Natural killer cell treated with Interleukin-12 subunit alpha and Interleukin-12 subunit beta and Interleukin-15 and Interleukin-18, amount 100 ng/mL, for 72 hours (primary cell): Measurements from ENCODE around the gene NCOR1. TPM values are rescaled to one million over a fixed set of nuclear protein-coding genes. Genes with fewer than 3 reads are reported as not detected.
"Not testable (repeated sequence)": the region's sequence is repeated elsewhere in the genome, so short reads cannot be mapped to it uniquely, and the experiment has no call there.

Experiments used
- ATAC-seq, 2 donors: fragments of 150-1000 bp; cut with Tn5 transposase in 1 of 2; sonication (Bioruptor Pico), chemical (Tn5 transposase) in 1 of 2; 2 replicates each; pipeline ENCODE4 v1.10.0; 2021
- DNase-seq: peaks from one replicate; pipeline ENCODE4 v3.0.0; 2022; ENCODE audit warnings: low spot score
- H3K27ac Mint-ChIP-seq, 2 donors: 1 replicate in 1 of 2; 2 replicates in 1 of 2; pipeline ENCODE4 v1.8.0; 2022; ENCODE audit warnings: mixed read lengths in 2 of 2, mild to moderate bottlenecking in 1 of 2, moderate library complexity in 1 of 2
- H3K27me3 Mint-ChIP-seq, 2 donors: 1 replicate in 1 of 2; 2 replicates in 1 of 2; pipeline ENCODE4 v1.8.0; 2022; ENCODE audit warnings: mixed read lengths in 2 of 2
- H3K36me3 Mint-ChIP-seq: one replicate; pipeline ENCODE4 v1.8.0; 2022; ENCODE audit warnings: mixed read lengths
- H3K4me1 Mint-ChIP-seq, 2 donors: 1 replicate in 1 of 2; 2 replicates in 1 of 2; pipeline ENCODE4 v1.8.0; 2022; ENCODE audit warnings: low read depth in 2 of 2, mixed read lengths in 2 of 2, mild to moderate bottlenecking in 1 of 2
- H3K4me3 Mint-ChIP-seq: one replicate; pipeline ENCODE4 v1.8.0; 2022; ENCODE audit warnings: mixed read lengths
- H3K9me3 Mint-ChIP-seq: 2 replicates; pipeline ENCODE4 v1.8.0; 2022; ENCODE audit warnings: mixed read lengths
- total RNA-seq, 2 donors: library from RNA; stranded (reverse); gene quantifications; one replicate each; pipeline ENCODE4 v1.2.3, GENCODE V29; 2022

Gene NCOR1
- total RNA-seq, 2 donors from 2014 or later = 146 to 193 TPM

DNA sequence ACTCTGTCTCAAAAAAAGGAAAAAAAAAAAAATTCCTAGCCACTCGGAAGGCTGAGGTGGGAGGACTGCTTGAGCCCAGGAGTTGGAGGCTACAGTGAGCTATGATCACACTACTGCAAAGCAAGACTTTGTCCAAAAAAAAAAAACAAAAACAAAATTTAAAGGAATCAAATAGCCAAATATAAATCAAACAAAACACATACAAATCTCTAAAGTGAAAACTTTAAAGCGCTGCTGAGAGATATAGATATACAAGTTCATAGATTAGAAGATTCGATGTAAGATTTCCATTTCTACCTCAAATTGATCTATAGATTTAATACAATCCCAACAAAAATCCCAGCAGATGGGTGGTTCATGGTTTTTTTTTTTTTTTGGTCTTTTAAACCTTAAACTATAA is 132.1 kb downstream of the NCOR1 start:
- no peak overlapping the region for H3K27ac Mint-ChIP-seq
- DNase-seq = no peak
- peaks cover 26% of the 10 kb centered on the region for H3K36me3 Mint-ChIP-seq
- H3K4me3 Mint-ChIP-seq = no peak overlapping the region
- no peaks in the 10 kb centered on the region for H3K9me3 Mint-ChIP-seq
- ATAC-seq = no peak
- peaks cover 8 to 16% of the 10 kb centered on the region in 2 donors for H3K4me1 Mint-ChIP-seq
- H3K27me3 Mint-ChIP-seq = no peaks in the 10 kb centered on the region

DNA sequence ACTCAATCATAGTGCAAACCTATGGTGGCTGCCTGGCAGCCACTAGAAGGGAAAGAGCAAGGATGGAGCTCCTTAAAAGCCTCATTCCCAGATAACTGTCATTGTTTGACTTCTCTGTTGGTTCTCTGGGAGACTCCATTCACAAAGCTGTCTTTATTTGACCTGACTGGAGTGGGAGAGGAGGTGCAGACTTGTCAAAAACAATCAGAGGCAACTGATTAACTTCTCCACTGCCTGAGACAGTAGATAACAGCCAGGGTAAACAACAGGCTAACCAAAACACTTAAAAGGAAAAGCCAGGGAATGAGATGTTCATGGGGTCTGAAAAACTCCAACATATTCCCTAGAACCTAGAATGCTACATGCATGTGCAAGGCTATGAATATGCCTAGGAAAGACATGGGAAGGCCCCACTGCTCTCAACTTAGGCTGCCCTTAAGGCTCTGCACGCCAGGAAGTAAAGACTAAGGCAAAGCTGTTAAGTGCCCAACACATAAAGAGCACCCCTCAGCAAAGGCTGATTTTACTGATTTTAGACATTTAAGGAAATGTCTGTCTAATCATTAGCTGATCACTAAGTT is 133.7 kb downstream of the NCOR1 start:
- DNase-seq (no peak), ATAC-seq (no peak)
- Mint-ChIP-seq H3K4me3 (no peak overlapping the region), H3K27me3 (no peaks in the 10 kb centered on the region), H3K36me3 (peaks cover 22% of the 10 kb centered on the region), H3K9me3 (no peaks in the 10 kb centered on the region), H3K4me1 (peaks cover 2 to 11% of the 10 kb centered on the region in 2 donors), H3K27ac (no peak overlapping the region)

DNA sequence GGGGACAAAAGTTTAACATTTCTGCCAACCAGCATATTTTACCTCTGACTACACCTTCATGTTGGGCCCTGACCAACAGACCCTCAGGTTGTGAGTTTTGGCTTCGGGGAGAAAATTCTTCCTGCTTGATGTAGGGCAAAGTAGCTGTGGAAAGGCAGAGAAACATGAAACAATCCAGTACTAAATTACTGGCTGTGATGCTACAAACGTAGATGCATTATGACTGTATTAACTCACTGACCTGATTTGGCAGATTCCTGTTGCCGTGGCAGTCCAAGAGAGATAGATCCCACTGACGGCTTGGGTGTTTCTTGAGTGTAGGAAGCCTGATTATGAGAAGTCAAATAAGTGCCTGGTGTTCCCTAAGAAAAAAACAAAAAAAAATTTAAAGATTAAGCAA is 135.0 kb downstream of the NCOR1 start:
- Mint-ChIP-seq H3K9me3 (no peaks in the 10 kb centered on the region), H3K27me3 (no peaks in the 10 kb centered on the region), H3K4me1 (peaks cover 0 to 7% of the 10 kb centered on the region in 2 donors)

DNA sequence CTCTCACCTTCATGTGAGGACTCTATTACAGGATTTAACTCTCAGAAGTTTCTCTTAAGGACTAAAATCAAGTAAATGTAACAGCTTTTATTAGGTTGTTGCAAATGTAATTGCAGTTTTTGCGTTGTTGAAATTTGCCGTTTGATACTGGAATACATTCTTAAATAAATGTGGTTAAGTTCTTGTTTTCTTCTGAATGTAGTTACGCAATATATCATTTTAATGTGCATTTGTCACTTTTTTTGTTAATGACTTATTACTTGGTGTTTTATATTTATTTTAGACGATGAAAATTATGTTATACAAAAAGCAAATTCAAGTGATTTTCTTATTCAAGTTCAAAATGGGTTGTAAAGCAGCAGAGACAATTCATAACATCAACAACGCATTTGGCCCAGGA is 139.4 kb downstream of the NCOR1 start:
- DNase-seq (no peak), ATAC-seq (no peak)
- H3K4me1 Mint-ChIP-seq = peaks cover 0 to 7% of the 10 kb centered on the region in 2 donors
- H3K36me3 Mint-ChIP-seq = peaks cover 28% of the 10 kb centered on the region
- H3K27me3 Mint-ChIP-seq = no peaks in the 10 kb centered on the region
- H3K27ac Mint-ChIP-seq = no peak overlapping the region
- no peaks in the 10 kb centered on the region for H3K9me3 Mint-ChIP-seq
- H3K4me3 Mint-ChIP-seq = no peak overlapping the region

More for the DNA sequence above, 135.0 kb downstream of the NCOR1 start:
- ATAC-seq (no peak), DNase-seq (no peak)
- Mint-ChIP-seq H3K36me3 (peaks cover 20% of the 10 kb centered on the region), H3K4me3 (no peak overlapping the region), H3K27ac (no peak overlapping the region)

DNA sequence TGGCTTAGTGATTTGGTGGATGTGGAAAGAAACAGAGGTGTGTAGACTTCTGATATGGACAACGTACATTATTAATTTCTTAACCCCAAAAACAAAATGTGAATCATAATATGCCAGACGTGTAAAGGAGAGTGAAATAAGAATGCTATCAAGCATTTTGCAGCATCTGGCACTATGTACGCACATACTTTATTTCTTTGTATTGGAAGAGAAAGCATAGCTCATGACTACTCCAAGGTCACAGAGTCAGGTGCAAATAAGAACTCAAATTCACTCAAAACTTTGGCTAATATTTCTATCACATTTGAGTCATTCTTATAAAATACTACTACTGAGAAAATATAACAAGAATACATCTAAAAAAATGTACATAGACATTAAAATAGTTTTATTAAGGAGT is 140.9 kb downstream of the NCOR1 start:
- peaks cover 0 to 7% of the 10 kb centered on the region in 2 donors for H3K4me1 Mint-ChIP-seq
- no peak overlapping the region for H3K4me3 Mint-ChIP-seq
- H3K27ac Mint-ChIP-seq = no peak overlapping the region
- DNase-seq (no peak), ATAC-seq (no peak)
- no peaks in the 10 kb centered on the region for H3K27me3 Mint-ChIP-seq
- peaks cover 32% of the 10 kb centered on the region for H3K36me3 Mint-ChIP-seq
- no peaks in the 10 kb centered on the region for H3K9me3 Mint-ChIP-seq

DNA sequence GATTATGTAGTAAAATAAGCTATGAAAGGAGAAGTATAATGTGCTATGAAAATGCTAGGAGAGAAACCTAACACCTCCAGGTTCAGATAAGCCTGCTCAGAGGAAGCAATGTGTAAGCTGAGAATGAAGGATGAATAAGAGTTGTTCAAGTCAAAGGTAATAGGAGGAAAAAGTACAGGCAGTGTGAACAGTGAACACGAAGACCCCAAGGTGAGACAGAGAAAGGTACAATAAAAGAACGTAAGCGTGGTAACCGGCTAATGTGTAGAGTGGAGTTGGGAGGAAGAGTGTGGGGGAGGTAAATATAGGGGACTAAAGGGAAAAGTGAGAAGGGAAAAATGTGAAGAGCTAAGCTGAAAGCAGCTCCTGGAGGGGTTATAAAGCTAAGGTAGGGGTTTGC is 141.5 kb downstream of the NCOR1 start:
- H3K4me1 Mint-ChIP-seq = peaks cover 0 to 7% of the 10 kb centered on the region in 2 donors
- no peak overlapping the region for H3K27ac Mint-ChIP-seq
- no peak for ATAC-seq
- peaks cover 30% of the 10 kb centered on the region for H3K36me3 Mint-ChIP-seq
- no peak for DNase-seq
- no peaks in the 10 kb centered on the region for H3K9me3 Mint-ChIP-seq
- no peaks in the 10 kb centered on the region for H3K27me3 Mint-ChIP-seq
- no peak overlapping the region for H3K4me3 Mint-ChIP-seq

DNA sequence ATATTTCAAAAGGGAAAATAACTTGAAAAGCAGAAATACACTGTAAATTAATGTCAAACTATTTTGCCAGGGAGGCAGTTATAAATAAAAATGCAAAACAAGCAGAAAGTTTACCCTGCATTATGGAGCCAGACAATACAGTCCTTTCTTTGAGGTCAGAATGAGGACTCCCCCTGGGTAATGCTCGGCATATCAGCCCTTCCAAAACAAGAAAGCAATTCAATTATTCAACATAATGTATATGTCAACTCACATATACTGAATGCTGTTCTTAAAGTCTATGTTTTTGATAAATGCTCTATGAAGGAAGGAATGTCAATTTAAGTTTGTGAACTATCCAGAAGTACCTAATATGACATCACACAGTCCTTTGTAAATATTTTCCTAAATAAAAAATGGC is 143.3 kb downstream of the NCOR1 start:
- Mint-ChIP-seq H3K36me3 (peaks cover 42% of the 10 kb centered on the region), H3K4me1 (peaks cover 0 to 13% of the 10 kb centered on the region in 2 donors), H3K9me3 (no peaks in the 10 kb centered on the region), H3K27me3 (no peaks in the 10 kb centered on the region), H3K27ac (no peak overlapping the region), H3K4me3 (no peak overlapping the region)
- DNase-seq (no peak), ATAC-seq (no peak)

DNA sequence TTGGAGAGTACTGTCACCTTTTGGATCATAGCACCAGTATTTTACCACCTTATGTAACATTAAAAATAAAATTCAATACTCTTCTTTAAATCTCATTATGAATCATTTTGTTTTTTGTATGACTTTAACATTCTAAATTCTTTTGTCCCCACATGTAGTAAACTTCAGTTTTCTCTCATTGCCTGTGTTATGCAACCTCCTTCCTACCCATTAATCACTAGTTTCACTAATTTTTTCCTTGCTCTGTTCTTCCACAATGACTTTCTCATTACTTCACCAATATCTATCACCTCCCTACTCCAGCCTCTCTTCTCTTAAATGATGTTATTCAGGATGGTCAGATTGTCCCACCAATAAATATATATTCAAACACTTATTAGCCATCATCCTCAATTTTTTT is 147.0 kb downstream of the NCOR1 start:
- H3K4me3 Mint-ChIP-seq = no peak overlapping the region
- no peak for ATAC-seq
- no peak for DNase-seq
- peaks cover 0 to 7% of the 10 kb centered on the region in 2 donors for H3K4me1 Mint-ChIP-seq
- H3K9me3 Mint-ChIP-seq = no peaks in the 10 kb centered on the region
- H3K27ac Mint-ChIP-seq = peak overlapping the region in 1 of 2 donors; percentile 22
- H3K36me3 Mint-ChIP-seq = peaks cover 42% of the 10 kb centered on the region
- H3K27me3 Mint-ChIP-seq = no peaks in the 10 kb centered on the region

DNA sequence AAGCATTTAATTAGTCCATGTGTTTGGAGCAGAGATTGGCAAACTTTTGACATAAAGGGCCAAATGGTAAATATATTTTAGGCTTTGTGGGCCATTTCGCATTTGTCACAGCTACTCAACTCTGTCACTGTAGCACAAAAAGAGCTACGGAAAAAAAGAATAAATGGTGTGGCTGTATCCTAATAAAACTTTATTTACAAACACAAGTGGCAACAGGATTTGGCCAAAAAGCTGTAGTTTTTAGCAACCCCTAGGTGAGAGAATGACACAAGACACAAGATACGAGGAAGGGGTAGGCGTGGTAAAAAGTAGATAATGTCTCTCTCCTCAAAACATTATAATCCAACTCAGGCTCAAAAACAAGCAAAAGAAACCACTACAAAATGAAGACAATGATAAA is 149.2 kb downstream of the NCOR1 start:
- H3K9me3 Mint-ChIP-seq = no peaks in the 10 kb centered on the region
- no peaks in the 10 kb centered on the region for H3K27me3 Mint-ChIP-seq
- no peak for DNase-seq
- H3K27ac Mint-ChIP-seq = no peak overlapping the region
- no peak overlapping the region for H3K4me3 Mint-ChIP-seq
- no peak for ATAC-seq
- peaks cover 2 to 7% of the 10 kb centered on the region in 2 donors for H3K4me1 Mint-ChIP-seq
- H3K36me3 Mint-ChIP-seq = peaks cover 44% of the 10 kb centered on the region

DNA sequence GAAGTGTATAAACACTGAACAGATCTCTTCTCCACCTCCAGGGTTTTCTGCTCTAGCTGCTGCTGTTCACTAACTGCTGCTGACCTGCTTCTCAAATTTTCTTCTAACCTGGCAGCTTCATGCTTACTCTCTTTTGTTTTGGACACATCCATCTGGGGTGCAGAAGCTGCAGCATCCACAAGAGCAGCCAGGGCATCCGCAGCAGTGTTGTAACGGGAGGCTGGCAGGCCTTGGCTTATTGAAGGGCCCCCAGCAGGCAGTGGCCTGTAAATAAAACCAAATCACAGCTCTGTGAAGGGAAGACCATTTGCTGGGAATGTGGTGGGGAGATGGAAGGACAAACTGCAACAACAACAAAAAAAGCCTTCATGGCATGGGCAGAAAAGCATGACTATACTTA is 153.7 kb downstream of the NCOR1 start:
- Mint-ChIP-seq H3K36me3 (peaks cover 28% of the 10 kb centered on the region), H3K4me3 (no peak overlapping the region), H3K27ac (peak overlapping the region in 1 of 2 donors; percentile 43), H3K9me3 (no peaks in the 10 kb centered on the region), H3K4me1 (peaks cover 0 to 2% of the 10 kb centered on the region in 2 donors), H3K27me3 (no peaks in the 10 kb centered on the region)
- DNase-seq (no peak), ATAC-seq (no peak)

DNA sequence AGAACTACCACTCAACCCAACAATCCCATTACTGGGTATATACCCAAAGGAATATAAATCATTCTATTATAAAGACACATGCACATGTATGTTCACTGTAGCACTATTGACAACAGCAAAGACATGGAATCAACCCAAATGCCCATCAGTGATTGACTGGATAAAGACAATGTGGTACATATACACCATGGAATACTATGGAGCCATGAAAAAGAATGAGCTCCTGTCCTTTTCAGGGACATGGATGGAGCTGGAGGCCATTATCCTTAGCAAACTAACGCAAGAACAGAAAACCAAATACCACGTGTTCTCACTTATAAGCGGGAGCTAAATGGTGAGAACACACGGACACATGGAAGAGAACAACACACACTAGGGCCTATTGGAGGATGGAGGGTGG is 160.2 kb downstream of the NCOR1 start:
- not testable (repeated sequence) for H3K27ac Mint-ChIP-seq, H3K27me3 Mint-ChIP-seq, H3K4me3 Mint-ChIP-seq, ATAC-seq, H3K9me3 Mint-ChIP-seq, DNase-seq
- Mint-ChIP-seq H3K36me3 (peaks cover 44% of the 10 kb centered on the region), H3K4me1 (peaks cover 11 to 20% of the 10 kb centered on the region in 2 donors)

DNA sequence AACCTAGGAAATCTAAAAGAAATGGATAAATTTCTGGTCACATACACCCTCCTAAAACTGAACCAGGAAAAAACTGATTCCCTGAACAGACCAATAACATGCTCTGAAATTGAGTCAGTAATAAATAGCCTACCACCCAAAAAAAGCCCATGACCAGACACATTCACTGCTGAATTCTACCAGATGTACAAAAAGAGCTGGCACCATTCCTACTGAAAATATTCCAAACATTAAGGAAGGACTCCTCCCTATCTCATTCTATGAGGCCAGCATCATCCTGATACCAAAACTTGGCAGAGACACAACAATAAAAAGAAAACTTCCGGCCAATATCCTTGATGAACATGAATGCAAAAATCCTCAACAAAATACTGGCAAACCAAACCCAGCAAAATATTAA is 162.8 kb downstream of the NCOR1 start:
- Mint-ChIP-seq H3K27ac (peak overlapping the region; percentile 8 to 18), H3K4me1 (peaks cover 17 to 21% of the 10 kb centered on the region in 2 donors), H3K36me3 (peaks cover 50% of the 10 kb centered on the region), H3K4me3 (no peak overlapping the region), H3K9me3 (no peaks in the 10 kb centered on the region), H3K27me3 (no peaks in the 10 kb centered on the region)
- DNase-seq (no peak), ATAC-seq (no peak)

DNA sequence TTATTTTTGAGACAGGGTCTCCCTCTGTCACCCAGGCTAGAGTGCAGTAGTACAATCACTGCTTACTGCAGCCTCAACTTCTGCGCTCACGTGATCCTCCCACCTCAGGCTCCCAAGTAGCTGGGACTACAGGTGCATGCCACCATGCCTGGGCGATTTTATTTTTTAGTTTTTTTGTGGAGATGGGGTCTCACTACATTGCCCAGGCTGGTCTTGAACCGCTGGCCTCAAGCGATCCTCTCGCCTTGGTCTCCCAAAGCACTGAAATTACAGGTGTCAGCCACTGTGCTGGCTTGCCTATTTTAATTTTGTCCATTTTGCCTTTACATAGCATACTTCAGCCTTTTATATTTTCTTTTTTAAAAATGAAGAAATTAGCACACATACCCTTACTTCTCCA is 164.5 kb downstream of the NCOR1 start:
- Mint-ChIP-seq H3K27ac (peak overlapping the region in 1 of 2 donors; percentile 19), H3K4me3 (no peak overlapping the region), H3K27me3 (no peaks in the 10 kb centered on the region), H3K36me3 (peaks cover 51% of the 10 kb centered on the region), H3K4me1 (peaks cover 22 to 27% of the 10 kb centered on the region in 2 donors), H3K9me3 (no peaks in the 10 kb centered on the region)
- DNase-seq = no peak
- no peak for ATAC-seq

DNA sequence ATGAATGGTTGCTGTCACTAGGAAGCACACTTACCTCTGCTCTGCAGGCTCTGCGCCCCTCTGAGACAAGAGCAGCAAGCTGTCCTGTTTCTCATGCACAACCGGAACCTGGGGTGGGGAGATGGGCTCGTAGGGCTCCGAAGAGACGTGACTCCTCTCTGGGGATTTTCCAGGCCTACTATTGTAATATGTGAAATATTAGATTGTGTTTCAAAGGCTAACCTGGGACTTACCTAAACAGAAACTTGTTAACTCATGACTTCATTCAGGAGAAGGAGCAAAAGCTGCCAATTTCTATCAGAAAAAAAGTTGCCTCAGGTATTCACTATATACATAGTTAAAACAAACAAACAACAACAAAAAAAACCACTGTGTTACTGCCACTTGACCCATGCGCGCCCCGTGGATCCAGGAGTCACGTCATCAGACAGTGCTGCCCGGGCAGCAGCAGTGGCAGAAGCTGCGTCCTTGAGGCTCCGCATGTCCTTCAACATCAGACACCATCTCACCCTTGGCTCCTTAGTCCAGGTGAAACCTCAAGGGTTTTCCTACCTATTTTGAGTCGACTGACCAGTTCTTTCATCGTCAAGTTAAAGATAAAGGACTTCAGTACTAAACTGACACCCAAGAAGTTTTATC is 166.4 kb downstream of the NCOR1 start:
- peaks cover 18 to 22% of the 10 kb centered on the region in 2 donors for H3K4me1 Mint-ChIP-seq
- DNase-seq = no peak
- no peak overlapping the region for H3K27ac Mint-ChIP-seq
- no peaks in the 10 kb centered on the region for H3K27me3 Mint-ChIP-seq
- no peaks in the 10 kb centered on the region for H3K9me3 Mint-ChIP-seq
- ATAC-seq = no peak
- H3K4me3 Mint-ChIP-seq = no peak overlapping the region
- H3K36me3 Mint-ChIP-seq = peaks cover 36% of the 10 kb centered on the region
